ENCODE results near the gene ARHGAP32.

DNA sequence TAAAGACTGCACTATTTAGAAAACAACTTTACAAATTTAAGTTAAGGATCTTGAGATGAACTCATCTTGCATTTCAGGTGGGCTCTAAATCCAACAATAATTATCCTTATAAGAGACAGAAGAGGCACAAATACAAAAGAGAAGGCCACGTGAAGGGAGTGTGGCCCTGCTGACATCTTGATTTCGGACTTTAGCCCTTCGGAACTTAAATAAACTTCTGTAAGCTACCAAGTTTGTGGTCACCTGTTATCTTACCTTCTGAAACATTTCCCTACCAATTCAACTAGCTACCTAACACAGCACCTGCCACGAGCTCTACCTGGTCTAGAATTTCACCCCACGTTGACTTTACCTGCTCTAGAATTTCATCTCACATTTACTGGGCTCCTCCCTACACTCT lies 42.9 kb upstream of the ARHGAP32 start:
- TF ChIP-seq, protein P1, sequence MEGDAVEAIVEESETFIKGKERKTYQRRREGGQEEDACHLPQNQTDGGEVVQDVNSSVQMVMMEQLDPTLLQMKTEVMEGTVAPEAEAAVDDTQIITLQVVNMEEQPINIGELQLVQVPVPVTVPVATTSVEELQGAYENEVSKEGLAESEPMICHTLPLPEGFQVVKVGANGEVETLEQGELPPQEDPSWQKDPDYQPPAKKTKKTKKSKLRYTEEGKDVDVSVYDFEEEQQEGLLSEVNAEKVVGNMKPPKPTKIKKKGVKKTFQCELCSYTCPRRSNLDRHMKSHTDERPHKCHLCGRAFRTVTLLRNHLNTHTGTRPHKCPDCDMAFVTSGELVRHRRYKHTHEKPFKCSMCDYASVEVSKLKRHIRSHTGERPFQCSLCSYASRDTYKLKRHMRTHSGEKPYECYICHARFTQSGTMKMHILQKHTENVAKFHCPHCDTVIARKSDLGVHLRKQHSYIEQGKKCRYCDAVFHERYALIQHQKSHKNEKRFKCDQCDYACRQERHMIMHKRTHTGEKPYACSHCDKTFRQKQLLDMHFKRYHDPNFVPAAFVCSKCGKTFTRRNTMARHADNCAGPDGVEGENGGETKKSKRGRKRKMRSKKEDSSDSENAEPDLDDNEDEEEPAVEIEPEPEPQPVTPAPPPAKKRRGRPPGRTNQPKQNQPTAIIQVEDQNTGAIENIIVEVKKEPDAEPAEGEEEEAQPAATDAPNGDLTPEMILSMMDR (IDR thresholded peaks at IDR 0.05) = no peak
- TF ChIP-seq ZFX (IDR thresholded peaks at IDR 0.05; ENCODE audit: borderline replicate concordance) = no peak

Measured in 22Rv1 (cell line).